ENCODE measurements around the gene NCKIPSD. TPM values are rescaled to one million over a fixed set of nuclear protein-coding genes. Genes with fewer than 3 reads are reported as not detected.

The NCKIPSD gene
- total RNA-seq, 4 donors from 2014 or later: 32.4 to 88.5 (median 51.8) TPM

- no peak for TF ChIP-seq POLR2A (IDR thresholded peaks at IDR 0.05)
- no peak for TF ChIP-seq EP300 (IDR thresholded peaks at IDR 0.05)
- TF ChIP-seq, protein P1, sequence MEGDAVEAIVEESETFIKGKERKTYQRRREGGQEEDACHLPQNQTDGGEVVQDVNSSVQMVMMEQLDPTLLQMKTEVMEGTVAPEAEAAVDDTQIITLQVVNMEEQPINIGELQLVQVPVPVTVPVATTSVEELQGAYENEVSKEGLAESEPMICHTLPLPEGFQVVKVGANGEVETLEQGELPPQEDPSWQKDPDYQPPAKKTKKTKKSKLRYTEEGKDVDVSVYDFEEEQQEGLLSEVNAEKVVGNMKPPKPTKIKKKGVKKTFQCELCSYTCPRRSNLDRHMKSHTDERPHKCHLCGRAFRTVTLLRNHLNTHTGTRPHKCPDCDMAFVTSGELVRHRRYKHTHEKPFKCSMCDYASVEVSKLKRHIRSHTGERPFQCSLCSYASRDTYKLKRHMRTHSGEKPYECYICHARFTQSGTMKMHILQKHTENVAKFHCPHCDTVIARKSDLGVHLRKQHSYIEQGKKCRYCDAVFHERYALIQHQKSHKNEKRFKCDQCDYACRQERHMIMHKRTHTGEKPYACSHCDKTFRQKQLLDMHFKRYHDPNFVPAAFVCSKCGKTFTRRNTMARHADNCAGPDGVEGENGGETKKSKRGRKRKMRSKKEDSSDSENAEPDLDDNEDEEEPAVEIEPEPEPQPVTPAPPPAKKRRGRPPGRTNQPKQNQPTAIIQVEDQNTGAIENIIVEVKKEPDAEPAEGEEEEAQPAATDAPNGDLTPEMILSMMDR (IDR thresholded peaks at IDR 0.05): no peak
- peak overlapping the region; percentile 86 to 95 (median 92) for H3K27ac ChIP-seq
- H3K4me1 ChIP-seq: peaks cover 0 to 59% (median 18%) of the 10 kb centered on the region in 4 donors
- WGBS, 2 donors: 6 to 14% methylated on average over 8 to 11 of the region's 13 CpGs
- H3K9me3 ChIP-seq: no peaks in the 10 kb centered on the region
- H3K36me3 ChIP-seq: peaks cover 6 to 58% (median 39%) of the 10 kb centered on the region in 3 donors
- DNase-seq (ENCODE audit: low spot score in 2 of 2): no peak
- no peaks in the 10 kb centered on the region for H3K27me3 ChIP-seq
- peak overlapping the region; percentile 84 to 96 (median 94) for H3K4me3 ChIP-seq
Measured at GRCh38 chr3:48685293-48685602, 467 bp downstream of the NCKIPSD start.

DNA sequence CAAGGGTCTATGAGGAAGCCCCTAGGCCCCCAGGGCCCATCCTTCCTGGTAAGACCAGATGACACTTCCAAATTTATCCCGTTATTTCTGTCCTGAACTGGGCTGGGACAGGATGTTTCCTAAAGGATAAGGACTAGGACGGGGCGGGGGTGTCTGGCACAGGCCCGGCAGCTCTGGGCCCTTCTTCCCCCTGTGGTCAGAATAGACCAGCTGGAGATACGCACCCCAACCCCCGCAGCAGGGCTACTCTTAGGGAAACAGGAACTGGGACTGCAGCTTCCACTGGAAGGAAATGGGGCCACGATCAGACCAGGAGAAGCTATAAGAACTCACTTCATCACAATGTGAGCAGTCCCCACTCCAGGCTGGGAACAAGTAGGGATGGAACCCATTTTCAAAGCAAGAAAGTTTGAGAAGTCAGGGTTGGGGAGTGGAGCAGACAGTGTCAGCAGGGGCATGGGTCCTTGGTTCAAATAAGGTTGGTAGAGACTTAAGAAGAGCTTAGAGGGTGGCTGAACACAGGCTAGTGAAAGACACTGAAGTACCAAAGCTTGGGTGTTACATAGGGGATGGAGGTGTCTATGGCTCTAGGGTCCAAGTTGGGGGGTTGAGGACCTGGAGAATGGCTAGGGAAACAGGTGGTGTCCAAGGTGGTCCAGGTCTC, 1.1 kb downstream of the NCKIPSD start:
- peaks cover 6 to 58% (median 37%) of the 10 kb centered on the region in 3 donors for H3K36me3 ChIP-seq
- no peaks in the 10 kb centered on the region for H3K9me3 ChIP-seq
- no peaks in the 10 kb centered on the region for H3K27me3 ChIP-seq
- TF ChIP-seq, protein P1 (IDR thresholded peaks at IDR 0.05): no peak
- TF ChIP-seq POLR2A (IDR thresholded peaks at IDR 0.05) (no peak), EP300 (IDR thresholded peaks at IDR 0.05) (no peak)
- H3K4me1 ChIP-seq: peaks cover 0 to 54% (median 18%) of the 10 kb centered on the region in 4 donors
- H3K27ac ChIP-seq: peak overlapping the region; percentile 86 to 95 (median 92)
- peak overlapping the region; percentile 84 to 96 (median 94) for H3K4me3 ChIP-seq
- WGBS, 2 donors: 18 to 33% methylated on average over 7 of the region's 7 CpGs
- no peak for DNase-seq (ENCODE audit: low spot score in 2 of 2)

- DNase-seq (ENCODE audit: low spot score in 2 of 2): no peak
- Histone ChIP-seq H3K9me3 (no peaks in the 10 kb centered on the region), H3K4me1 (peaks cover 0 to 48% (median 18%) of the 10 kb centered on the region in 4 donors), H3K27ac (peak overlapping the region; percentile 86 to 95 (median 92)), H3K27me3 (no peaks in the 10 kb centered on the region), H3K36me3 (peaks cover 4 to 58% (median 32%) of the 10 kb centered on the region in 3 donors), H3K4me3 (peak overlapping the region in 2 of 4 donors; percentile 16 to 92)
- TF ChIP-seq POLR2A (IDR thresholded peaks at IDR 0.05) (no peak), EP300 (IDR thresholded peaks at IDR 0.05) (no peak)
- TF ChIP-seq, protein P1 (IDR thresholded peaks at IDR 0.05): no peak
- WGBS, 2 donors: 42% methylated on average over 8 of the region's 8 CpGs
Measured at GRCh38 chr3:48684054-48684349, 1.7 kb downstream of the NCKIPSD start.

- peak overlapping the region in 1 of 4 donors; percentile 93 for H3K27ac ChIP-seq
- no peak for DNase-seq (ENCODE audit: low spot score in 2 of 2)
- no peaks in the 10 kb centered on the region for H3K9me3 ChIP-seq
- H3K4me3 ChIP-seq: no peak overlapping the region
- 90 to 93% methylated on average over 9 of the region's 9 CpGs for WGBS, 2 donors
- H3K4me1 ChIP-seq: peaks cover 0 to 45% (median 18%) of the 10 kb centered on the region in 4 donors
- no peaks in the 10 kb centered on the region for H3K27me3 ChIP-seq
- peaks cover 5 to 58% (median 27%) of the 10 kb centered on the region in 3 donors for H3K36me3 ChIP-seq
- TF ChIP-seq POLR2A (IDR thresholded peaks at IDR 0.05): no peak
- TF ChIP-seq, protein P1 (IDR thresholded peaks at IDR 0.05): no peak
- no peak for TF ChIP-seq EP300 (IDR thresholded peaks at IDR 0.05)
Measured at GRCh38 chr3:48682786-48683185, 2.9 kb downstream of the NCKIPSD start.

DNA sequence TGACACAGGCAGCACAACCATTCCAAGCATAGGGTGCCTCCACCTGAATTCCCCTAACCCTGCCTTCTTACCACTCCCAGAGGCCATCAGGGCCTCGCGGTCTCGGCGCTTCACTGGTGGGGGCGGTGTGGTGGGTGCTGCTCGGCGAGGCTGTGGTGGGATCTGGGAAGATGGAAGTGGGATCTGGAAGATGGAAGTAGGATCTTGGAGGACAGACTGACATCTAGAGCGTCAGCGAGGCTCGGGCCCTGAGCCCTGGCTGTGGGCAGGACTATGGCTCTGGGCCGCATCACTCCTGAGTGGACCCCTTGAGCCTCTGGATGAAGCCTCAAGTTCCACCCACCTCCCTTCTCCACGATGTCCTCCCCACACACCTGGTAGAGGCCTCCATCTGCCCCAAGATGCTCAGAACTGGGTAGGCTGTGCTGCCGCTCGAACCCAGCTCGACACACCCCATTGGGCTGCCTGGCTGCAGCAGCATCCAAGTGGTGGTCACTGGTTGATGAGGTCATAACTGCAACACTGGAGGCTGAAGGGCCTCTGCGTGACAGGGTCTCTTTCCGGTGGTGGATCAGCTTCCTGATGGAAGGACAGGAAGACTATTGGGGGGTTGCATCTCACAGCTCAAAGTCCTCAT, 3.6 kb downstream of the NCKIPSD start:
- H3K27ac ChIP-seq: no peak overlapping the region
- no peak for TF ChIP-seq POLR2A (IDR thresholded peaks at IDR 0.05)
- TF ChIP-seq, protein P1 (IDR thresholded peaks at IDR 0.05): no peak
- no peak for TF ChIP-seq EP300 (IDR thresholded peaks at IDR 0.05)
- no peak for DNase-seq (ENCODE audit: low spot score in 2 of 2)
- WGBS, 2 donors: 95 to 96% methylated on average over 15 to 17 of the region's 17 CpGs
- H3K9me3 ChIP-seq: no peaks in the 10 kb centered on the region
- H3K4me3 ChIP-seq: no peak overlapping the region
- peaks cover 5 to 58% (median 25%) of the 10 kb centered on the region in 3 donors for H3K36me3 ChIP-seq
- H3K27me3 ChIP-seq: no peaks in the 10 kb centered on the region
- H3K4me1 ChIP-seq: peaks cover 0 to 39% (median 18%) of the 10 kb centered on the region in 4 donors

All from tibial nerve (tissue), 4 donors.